ENCODE data around the gene NFIX.

DNA sequence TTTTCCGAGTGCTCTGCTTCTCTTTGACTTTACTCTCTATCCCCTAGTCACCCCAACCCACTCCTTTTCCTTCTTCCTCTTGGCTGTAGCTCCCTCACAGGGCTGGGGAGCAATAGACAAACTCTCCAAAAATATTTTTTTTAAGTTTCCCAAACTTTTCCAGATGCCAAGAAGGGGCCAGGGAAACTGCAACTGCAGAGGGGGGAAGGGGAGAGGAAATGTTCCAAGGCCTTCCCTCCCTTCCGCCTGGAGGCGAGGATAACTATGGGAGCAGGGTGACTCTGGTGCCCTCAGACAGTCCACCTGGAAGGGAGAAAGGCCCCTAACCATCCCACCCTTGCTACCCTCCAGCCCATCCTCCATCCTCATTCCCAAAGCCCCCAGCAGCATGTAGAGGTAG lies 58.0 kb downstream of the NFIX start:
- TF ChIP-seq, protein P1, sequence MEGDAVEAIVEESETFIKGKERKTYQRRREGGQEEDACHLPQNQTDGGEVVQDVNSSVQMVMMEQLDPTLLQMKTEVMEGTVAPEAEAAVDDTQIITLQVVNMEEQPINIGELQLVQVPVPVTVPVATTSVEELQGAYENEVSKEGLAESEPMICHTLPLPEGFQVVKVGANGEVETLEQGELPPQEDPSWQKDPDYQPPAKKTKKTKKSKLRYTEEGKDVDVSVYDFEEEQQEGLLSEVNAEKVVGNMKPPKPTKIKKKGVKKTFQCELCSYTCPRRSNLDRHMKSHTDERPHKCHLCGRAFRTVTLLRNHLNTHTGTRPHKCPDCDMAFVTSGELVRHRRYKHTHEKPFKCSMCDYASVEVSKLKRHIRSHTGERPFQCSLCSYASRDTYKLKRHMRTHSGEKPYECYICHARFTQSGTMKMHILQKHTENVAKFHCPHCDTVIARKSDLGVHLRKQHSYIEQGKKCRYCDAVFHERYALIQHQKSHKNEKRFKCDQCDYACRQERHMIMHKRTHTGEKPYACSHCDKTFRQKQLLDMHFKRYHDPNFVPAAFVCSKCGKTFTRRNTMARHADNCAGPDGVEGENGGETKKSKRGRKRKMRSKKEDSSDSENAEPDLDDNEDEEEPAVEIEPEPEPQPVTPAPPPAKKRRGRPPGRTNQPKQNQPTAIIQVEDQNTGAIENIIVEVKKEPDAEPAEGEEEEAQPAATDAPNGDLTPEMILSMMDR (IDR thresholded peaks at IDR 0.05) = no peak
- TF ChIP-seq EP300 (IDR thresholded peaks at IDR 0.05) (no peak), POLR2AphosphoS5 (IDR thresholded peaks at IDR 0.05) (no peak), POLR2A (IDR thresholded peaks at IDR 0.05) (no peak)
